Ovary (tissue), 9 donors: ENCODE data around the gene HDHD2. TPM values are rescaled to one million over a fixed set of nuclear protein-coding genes. Genes with fewer than 3 reads are reported as not detected.

ENCODE experiments used
- DNase-seq, 5 donors: peaks; one replicate each; pipeline ENCODE4 v3.0.0-alpha.2; 2019 to 2020
- H3K27ac ChIP-seq, 2 donors: fragments of 200-600 bp; one replicate each; pipeline versions ENCODE4 v1.5.1 to v1.8.0; 2019 to 2022
- H3K27me3 ChIP-seq: fragments of 200-600 bp; one replicate; pipeline ENCODE4 v1.8.0; 2022
- H3K36me3 ChIP-seq: fragments of 200-600 bp; sonication (generic); one replicate; pipeline ENCODE4 v1.5.1; 2019
- H3K4me1 ChIP-seq: one replicate; pipeline ENCODE4 v1.8.1; 2013; ENCODE audit warnings: mild to moderate bottlenecking, moderate library complexity; ENCODE audit not compliant: insufficient read depth
- H3K4me3 ChIP-seq: fragments of 200-600 bp; sonication (generic); one replicate; pipeline ENCODE4 v1.5.1; 2017
- H3K9me3 ChIP-seq, 2 donors: fragments of 200-600 bp in 1 of 2; sonication (generic) in 1 of 2; one replicate each; pipeline versions ENCODE4 v1.5.1 to v1.8.1; 2013 to 2019; ENCODE audit warnings: mild to moderate bottlenecking in 1 of 2, moderate library complexity in 1 of 2
- EP300 ChIP-seq: sonication (generic); formaldehyde crosslinking; IDR thresholded peaks from one replicate; pipeline ENCODE4 v1.6.1; 2017; ENCODE audit warnings: antibody characterized with exemption
- POLR2A ChIP-seq: fragments of 450-650 bp; IDR thresholded peaks from one replicate; pipeline ENCODE4 v1.6.1; 2017; ENCODE audit warnings: antibody characterized with exemption, mild to moderate bottlenecking, moderate library complexity
- WGBS, 3 donors: extraction: QIAGEN DNeasy Blood & Tissue Kit in 1 of 3; methylation state at CpG; one replicate each; pipeline versions ENCODE4 v1.1.5 to v1.1.7; 2013 to 2017; 5-methylcytosine and 5-hydroxymethylcytosine counted together
- intact Hi-C, 4 donors: fragments of 100-400 bp; cut with DNase I; formaldehyde crosslinking; loops; one replicate each; pipeline versions ENCODE4 v1.11.0 to v1.15.1; 2022 to 2023
- polyA plus RNA-seq, 2 donors: library from polyadenylated mRNA; stranded (reverse); fragments of 200-250 nt in 1 of 2; fragments of 350-450 nt in 1 of 2; fragmentation: Illumina TruSeq in 1 of 2; extraction: RNeasy Lipid Tissue Mini Kit (QIAGEN cat#74804) in 1 of 2; gene quantifications; one replicate each; pipeline ENCODE4 v1.2.3, GENCODE V29; 2013 to 2014
- total RNA-seq, 7 donors: library from RNA; depleted of rRNA in 2 of 7; stranded (reverse); fragments of >200 nt in 2 of 7; fragmentation: NEBNext Ultra II Directional in 3 of 7; extraction: Animal tissue kit (Norgen Biotek cat#: 25700) in 3 of 7; gene quantifications; one replicate each; pipeline versions ENCODE4 v1.1.0 to v1.2.4, GENCODE V29; 2016 to 2023
- TF ChIP-seq, protein P1 (sequence below), 3 donors: fragments of 450-650 bp in 2 of 3; fragments of 200-600 bp in 1 of 3; IDR thresholded peaks; one replicate each; pipeline versions ENCODE4 v1.5.1 to v1.8.0; 2016 to 2022; ENCODE audit warnings: antibody characterized with exemption in 3 of 3, mild to moderate bottlenecking in 1 of 3
- donor health status: DM: no; HTN: no; CAD: no; lungs with moderate emphysema.
- donor health status: DM: no; HTN: no; CAD: no.
- donor health status: Bipolar disorder and iron deficiency.
- donor health status: DM: yes; HTN: yes; CAD: no.
- donor health status: DM: no; HTN: no; CAD: no.
- donor health status: DM: yes; HTN: yes; CAD: no.

The HDHD2 gene
- total and polyA plus RNA-seq, 9 donors: 18.2 to 48.4 (median 36.7) TPM

DNA sequence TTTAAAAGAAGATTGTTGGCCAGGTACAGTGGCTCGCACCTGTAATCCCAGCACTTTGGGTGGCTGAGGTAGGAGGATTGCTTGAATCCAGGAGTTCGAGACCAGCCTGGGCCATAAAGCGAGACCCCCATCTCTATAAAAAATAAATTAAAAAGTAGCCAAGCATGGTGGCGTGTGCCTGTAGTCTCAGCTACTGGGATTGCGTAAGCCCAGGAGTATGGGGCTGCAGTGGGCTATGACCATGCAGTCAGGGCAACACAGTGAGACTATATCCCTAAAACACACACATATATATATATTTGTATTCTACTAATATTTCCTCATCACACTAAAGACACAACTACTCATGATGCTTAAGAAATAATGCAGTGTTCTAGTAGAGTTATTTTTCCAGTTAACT lies 7.1 kb downstream of the HDHD2 start:
- no peaks in the 10 kb centered on the region for H3K36me3 ChIP-seq
- H3K4me3 ChIP-seq: no peak overlapping the region
- H3K9me3 ChIP-seq: no peaks in the 10 kb centered on the region
- peaks cover 3% of the 10 kb centered on the region for H3K4me1 ChIP-seq
- 97 to 100% (median 99%) methylated on average over 5 of the region's 5 CpGs for WGBS, 3 donors
- TF ChIP-seq, protein P1, sequence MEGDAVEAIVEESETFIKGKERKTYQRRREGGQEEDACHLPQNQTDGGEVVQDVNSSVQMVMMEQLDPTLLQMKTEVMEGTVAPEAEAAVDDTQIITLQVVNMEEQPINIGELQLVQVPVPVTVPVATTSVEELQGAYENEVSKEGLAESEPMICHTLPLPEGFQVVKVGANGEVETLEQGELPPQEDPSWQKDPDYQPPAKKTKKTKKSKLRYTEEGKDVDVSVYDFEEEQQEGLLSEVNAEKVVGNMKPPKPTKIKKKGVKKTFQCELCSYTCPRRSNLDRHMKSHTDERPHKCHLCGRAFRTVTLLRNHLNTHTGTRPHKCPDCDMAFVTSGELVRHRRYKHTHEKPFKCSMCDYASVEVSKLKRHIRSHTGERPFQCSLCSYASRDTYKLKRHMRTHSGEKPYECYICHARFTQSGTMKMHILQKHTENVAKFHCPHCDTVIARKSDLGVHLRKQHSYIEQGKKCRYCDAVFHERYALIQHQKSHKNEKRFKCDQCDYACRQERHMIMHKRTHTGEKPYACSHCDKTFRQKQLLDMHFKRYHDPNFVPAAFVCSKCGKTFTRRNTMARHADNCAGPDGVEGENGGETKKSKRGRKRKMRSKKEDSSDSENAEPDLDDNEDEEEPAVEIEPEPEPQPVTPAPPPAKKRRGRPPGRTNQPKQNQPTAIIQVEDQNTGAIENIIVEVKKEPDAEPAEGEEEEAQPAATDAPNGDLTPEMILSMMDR (IDR thresholded peaks at IDR 0.05): no peak
- TF ChIP-seq POLR2A (no peak), EP300 (no peak)
- H3K27me3 ChIP-seq: no peaks in the 10 kb centered on the region
- no peak for DNase-seq
- intact Hi-C loops: no loop called here
- H3K27ac ChIP-seq: no peak overlapping the region

DNA sequence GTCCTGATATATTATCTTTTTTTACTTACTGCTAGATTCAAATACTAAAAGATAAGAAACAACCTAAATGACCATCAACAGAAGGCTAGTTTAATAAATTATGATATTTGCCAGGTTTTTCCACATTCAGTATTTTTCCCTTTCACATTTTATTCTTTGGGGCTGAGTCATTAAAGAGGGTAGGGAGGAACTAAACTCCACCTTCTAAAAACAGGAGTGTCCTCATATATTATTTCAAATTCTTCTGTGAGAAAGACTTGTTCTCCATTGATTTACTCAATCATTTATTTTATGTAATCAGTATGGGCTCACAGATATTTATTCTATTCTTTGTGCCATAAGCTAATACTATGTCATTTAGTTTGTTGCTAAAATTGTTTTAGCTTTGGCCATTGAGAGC lies 9.0 kb downstream of the HDHD2 start:
- DNase-seq: no peak
- H3K9me3 ChIP-seq: no peaks in the 10 kb centered on the region
- H3K36me3 ChIP-seq: no peaks in the 10 kb centered on the region
- H3K4me3 ChIP-seq: no peak overlapping the region
- no peaks in the 10 kb centered on the region for H3K27me3 ChIP-seq
- TF ChIP-seq EP300 (no peak), POLR2A (no peak)
- TF ChIP-seq, protein P1 (IDR thresholded peaks at IDR 0.05): no peak
- intact Hi-C loops: no loop called here
- H3K27ac ChIP-seq: no peak overlapping the region
- H3K4me1 ChIP-seq: no peaks in the 10 kb centered on the region

DNA sequence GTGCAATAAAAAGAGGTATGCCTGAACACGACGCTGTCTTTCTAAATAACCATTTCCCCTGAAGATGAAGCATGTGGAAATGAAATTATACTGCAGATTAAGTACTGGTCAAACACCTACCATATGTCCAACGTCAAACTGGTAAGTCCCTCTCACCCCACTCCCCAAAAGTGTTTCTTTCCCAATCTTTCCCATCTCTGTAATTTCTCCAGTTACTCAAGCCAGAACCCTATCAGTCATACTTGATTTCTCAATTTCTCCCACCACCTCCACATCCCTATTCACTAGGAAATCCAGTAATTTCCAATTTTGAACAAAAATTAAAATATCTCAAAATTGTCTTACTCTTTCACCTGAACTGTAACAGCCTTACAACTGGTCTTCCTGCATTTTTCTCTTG lies 29.2 kb downstream of the HDHD2 start:
- Histone ChIP-seq H3K9me3 (no peaks in the 10 kb centered on the region), H3K36me3 (no peaks in the 10 kb centered on the region), H3K4me3 (no peak overlapping the region), H3K27me3 (no peaks in the 10 kb centered on the region), H3K4me1 (no peaks in the 10 kb centered on the region), H3K27ac (no peak overlapping the region)
- WGBS, 3 donors: 95 to 98% (median 98%) methylated on average over 3 of the region's 3 CpGs
- intact Hi-C loops: no loop called here
- no peak for DNase-seq
- TF ChIP-seq POLR2A (no peak), EP300 (no peak)
- TF ChIP-seq, protein P1 (IDR thresholded peaks at IDR 0.05): no peak

DNA sequence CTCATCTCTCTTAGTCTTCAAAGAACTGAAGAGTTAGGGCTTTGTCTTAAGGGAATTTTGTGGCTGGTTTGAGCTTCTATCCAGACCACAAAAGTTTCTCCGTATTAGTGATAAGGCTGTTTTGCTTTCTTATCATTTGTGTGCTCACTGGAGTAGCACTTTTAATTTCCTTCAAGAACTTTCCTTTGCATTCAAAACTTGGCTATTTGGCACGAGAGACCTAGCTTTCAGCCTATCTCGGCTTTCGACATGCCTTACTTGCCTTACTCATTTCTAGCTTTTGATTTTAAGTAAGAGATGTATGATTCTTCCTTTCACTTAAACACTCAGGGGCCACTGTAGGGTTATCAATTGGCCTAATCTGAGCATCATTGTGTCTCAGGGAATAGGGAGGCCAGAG lies 29.9 kb downstream of the HDHD2 start:
- Histone ChIP-seq H3K4me1 (no peaks in the 10 kb centered on the region), H3K36me3 (no peaks in the 10 kb centered on the region), H3K27ac (no peak overlapping the region), H3K27me3 (no peaks in the 10 kb centered on the region), H3K4me3 (no peak overlapping the region), H3K9me3 (no peaks in the 10 kb centered on the region)
- TF ChIP-seq EP300 (no peak), POLR2A (no peak)
- TF ChIP-seq, protein P1 (IDR thresholded peaks at IDR 0.05): no peak
- WGBS, 3 donors: 71 to 78% (median 78%) methylated on average over 4 of the region's 4 CpGs
- DNase-seq: no peak
- intact Hi-C loops: no loop called here

DNA sequence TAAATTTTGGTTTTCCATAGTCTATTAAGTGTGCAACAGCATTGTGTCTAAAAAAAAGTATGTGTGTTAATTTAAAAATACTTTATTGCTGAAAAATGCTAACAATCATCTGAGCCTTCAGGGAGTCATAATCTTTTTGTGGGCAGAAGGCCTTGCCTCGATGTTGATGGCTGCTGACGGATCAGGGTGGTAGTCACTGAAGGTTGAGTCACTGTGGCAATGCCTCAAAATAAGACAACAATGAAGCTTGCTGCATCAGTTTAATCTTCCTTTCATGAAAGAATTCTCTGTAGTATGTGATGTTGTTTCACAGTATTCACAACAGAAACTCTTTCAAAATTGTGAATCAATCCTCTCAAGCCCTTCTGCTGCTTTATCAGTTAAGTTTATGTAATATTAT lies 31.3 kb downstream of the HDHD2 start:
- no peaks in the 10 kb centered on the region for H3K4me1 ChIP-seq
- intact Hi-C loops: no loop called here
- no peaks in the 10 kb centered on the region for H3K9me3 ChIP-seq
- DNase-seq: no peak
- no peaks in the 10 kb centered on the region for H3K36me3 ChIP-seq
- TF ChIP-seq, protein P1 (IDR thresholded peaks at IDR 0.05): no peak
- TF ChIP-seq EP300: no peak
- TF ChIP-seq POLR2A: no peak
- H3K27ac ChIP-seq: no peak overlapping the region
- no peaks in the 10 kb centered on the region for H3K27me3 ChIP-seq
- H3K4me3 ChIP-seq: no peak overlapping the region
- 91 to 94% (median 92%) methylated on average over 2 of the region's 2 CpGs for WGBS, 3 donors
